ENCODE measurements around the gene ARMC7. TPM values are rescaled to one million over a fixed set of nuclear protein-coding genes. Genes with fewer than 3 reads are reported as not detected.

The ARMC7 gene
- total and polyA plus RNA-seq, 2 of the 13 experiments (the other 11 are each of a cell fraction or from before 2014, with no cell fraction given), result 3.9 to 4.2 TPM

DNA sequence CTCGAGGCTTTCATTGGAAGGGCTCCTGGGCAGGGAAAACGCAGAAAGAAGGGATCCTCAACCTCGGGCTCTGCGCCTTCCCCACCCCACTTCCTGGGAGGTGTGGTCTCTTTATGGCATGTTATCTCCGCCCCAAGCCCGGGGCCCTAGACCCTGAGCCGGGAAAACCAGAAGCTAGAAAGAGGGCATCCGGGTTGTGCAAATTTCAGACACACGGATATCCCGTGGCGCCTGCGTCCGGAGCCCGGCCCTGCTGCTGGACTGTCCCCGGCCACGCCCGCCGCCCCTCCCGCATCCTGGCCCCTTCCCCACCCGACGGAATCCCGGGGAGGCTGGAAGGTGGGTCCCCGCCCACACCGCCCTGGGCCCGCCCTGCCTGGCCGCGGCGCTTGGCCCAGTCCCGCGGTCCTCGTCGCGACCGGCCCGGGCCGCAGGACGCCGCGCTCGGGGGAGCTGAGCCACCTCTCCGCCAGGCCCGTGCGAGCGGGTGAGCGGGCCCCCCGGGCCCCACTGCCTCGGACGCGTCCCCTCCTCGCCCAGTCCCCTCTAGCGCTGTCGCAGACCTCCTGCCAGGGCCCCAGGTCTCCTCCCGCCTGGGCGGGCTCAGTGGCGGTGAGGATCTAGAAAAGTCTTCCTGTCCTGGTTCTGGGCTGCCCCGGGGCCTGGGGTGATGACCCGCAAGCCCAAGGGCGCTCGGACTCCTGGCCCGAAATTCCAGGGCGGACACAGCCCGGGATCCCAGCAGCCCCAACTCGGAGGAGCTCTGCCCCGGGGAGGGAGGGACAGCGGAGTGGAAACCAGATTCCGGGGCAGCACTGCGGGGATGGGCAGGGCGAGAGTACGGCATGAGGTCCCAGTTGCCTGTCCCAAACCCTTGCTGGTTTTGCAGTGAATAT, 22.0 kb upstream of the ARMC7 start, which contains the start of gene SLC16A5 (continued):
- TF ChIP-seq IRX3 (CRISPR knock-in tag; IDR thresholded peaks at IDR 0.05; ENCODE audit: borderline replicate concordance, low read depth) (0 out of 2 replicates have a peak, but pooled peaks have one; percentile 36), ZBTB10 (CRISPR knock-in tag; IDR thresholded peaks at IDR 0.05; ENCODE audit: borderline replicate concordance) (no peak), ZNF577 (CRISPR knock-in tag; IDR thresholded peaks at IDR 0.05; ENCODE audit: borderline replicate concordance, low read depth) (no peak), KLF9 (CRISPR knock-in tag; IDR thresholded peaks at IDR 0.05; ENCODE audit: low read depth) (0 out of 2 replicates have a peak, but pooled peaks have one; percentile 10), PTBP1 (IDR thresholded peaks at IDR 0.05; ENCODE audit: low read depth, low read length, poor library complexity, severe bottlenecking) (no peak), SKI (IDR thresholded peaks at IDR 0.05; ENCODE audit: partially characterized antibody) (no peak), ERF (CRISPR knock-in tag; IDR thresholded peaks at IDR 0.05) (peak; percentile 63; the same call in 1 of the 2 replicates), ZNF557 (CRISPR knock-in tag; IDR thresholded peaks at IDR 0.05) (no peak), XBP1 (CRISPR knock-in tag; IDR thresholded peaks at IDR 0.05) (no peak), KLF16 (CRISPR knock-in tag; IDR thresholded peaks at IDR 0.05) (peak in 1 of 2 experiments; percentile 64; a peak in 1 of 4 replicates), TAF1 (CRISPR knock-in tag; IDR thresholded peaks at IDR 0.05) (peak; percentile 17), ELK4 (CRISPR knock-in tag; IDR thresholded peaks at IDR 0.05; ENCODE audit: borderline replicate concordance) (no peak), NCOA2 (CRISPR knock-in tag; IDR thresholded peaks at IDR 0.05) (0 out of 2 replicates have a peak, but pooled peaks have one; percentile 23), ZNF773 (CRISPR knock-in tag; IDR thresholded peaks at IDR 0.05; ENCODE audit: borderline replicate concordance) (peak; percentile 59; the same call in 1 of the 2 replicates), HOXA3 (CRISPR knock-in tag; IDR thresholded peaks at IDR 0.05) (peak; percentile 51; the same call in 1 of the 2 replicates), TEAD2 (CRISPR knock-in tag; IDR thresholded peaks at IDR 0.05) (no peak), SAP130 (CRISPR knock-in tag; IDR thresholded peaks at IDR 0.05; ENCODE audit: low read depth) (peak; percentile 90), MTA3 (CRISPR knock-in tag; IDR thresholded peaks at IDR 0.05) (no peak)
- TF ChIP-seq, protein P1, sequence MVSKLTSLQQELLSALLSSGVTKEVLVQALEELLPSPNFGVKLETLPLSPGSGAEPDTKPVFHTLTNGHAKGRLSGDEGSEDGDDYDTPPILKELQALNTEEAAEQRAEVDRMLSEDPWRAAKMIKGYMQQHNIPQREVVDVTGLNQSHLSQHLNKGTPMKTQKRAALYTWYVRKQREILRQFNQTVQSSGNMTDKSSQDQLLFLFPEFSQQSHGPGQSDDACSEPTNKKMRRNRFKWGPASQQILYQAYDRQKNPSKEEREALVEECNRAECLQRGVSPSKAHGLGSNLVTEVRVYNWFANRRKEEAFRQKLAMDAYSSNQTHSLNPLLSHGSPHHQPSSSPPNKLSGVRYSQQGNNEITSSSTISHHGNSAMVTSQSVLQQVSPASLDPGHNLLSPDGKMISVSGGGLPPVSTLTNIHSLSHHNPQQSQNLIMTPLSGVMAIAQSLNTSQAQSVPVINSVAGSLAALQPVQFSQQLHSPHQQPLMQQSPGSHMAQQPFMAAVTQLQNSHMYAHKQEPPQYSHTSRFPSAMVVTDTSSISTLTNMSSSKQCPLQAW (CRISPR knock-in tag; IDR thresholded peaks at IDR 0.05), result no peak
- TF ChIP-seq, protein P2, sequence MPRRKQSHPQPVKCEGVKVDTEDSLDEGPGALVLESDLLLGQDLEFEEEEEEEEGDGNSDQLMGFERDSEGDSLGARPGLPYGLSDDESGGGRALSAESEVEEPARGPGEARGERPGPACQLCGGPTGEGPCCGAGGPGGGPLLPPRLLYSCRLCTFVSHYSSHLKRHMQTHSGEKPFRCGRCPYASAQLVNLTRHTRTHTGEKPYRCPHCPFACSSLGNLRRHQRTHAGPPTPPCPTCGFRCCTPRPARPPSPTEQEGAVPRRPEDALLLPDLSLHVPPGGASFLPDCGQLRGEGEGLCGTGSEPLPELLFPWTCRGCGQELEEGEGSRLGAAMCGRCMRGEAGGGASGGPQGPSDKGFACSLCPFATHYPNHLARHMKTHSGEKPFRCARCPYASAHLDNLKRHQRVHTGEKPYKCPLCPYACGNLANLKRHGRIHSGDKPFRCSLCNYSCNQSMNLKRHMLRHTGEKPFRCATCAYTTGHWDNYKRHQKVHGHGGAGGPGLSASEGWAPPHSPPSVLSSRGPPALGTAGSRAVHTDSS (CRISPR knock-in tag; conservative IDR thresholded peaks at IDR 0.05), result no peak
- TF ChIP-seq, protein P3, sequence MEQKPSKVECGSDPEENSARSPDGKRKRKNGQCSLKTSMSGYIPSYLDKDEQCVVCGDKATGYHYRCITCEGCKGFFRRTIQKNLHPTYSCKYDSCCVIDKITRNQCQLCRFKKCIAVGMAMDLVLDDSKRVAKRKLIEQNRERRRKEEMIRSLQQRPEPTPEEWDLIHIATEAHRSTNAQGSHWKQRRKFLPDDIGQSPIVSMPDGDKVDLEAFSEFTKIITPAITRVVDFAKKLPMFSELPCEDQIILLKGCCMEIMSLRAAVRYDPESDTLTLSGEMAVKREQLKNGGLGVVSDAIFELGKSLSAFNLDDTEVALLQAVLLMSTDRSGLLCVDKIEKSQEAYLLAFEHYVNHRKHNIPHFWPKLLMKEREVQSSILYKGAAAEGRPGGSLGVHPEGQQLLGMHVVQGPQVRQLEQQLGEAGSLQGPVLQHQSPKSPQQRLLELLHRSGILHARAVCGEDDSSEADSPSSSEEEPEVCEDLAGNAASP (CRISPR knock-in tag; IDR thresholded peaks at IDR 0.05; ENCODE audit: borderline replicate concordance), result no peak
